Left lung (tissue), 10 donors: ENCODE measurements around the gene SLC27A1. TPM values are rescaled to one million over a fixed set of nuclear protein-coding genes. Genes with fewer than 3 reads are reported as not detected.
"Not testable (repeated sequence)": the region's sequence is repeated elsewhere in the genome, so short reads cannot be mapped to it uniquely, and the experiment has no call there.

Source experiments
- ATAC-seq: fragments of 200-7000 bp; cut with Tn5 transposase; one replicate; pipeline ENCODE4 v1.9.1; 2020; ENCODE audit warnings: moderate library complexity
- DNase-seq, 4 donors: peaks; one replicate each; pipeline ENCODE4 v3.0.0-alpha.2; 2013 to 2020
- H3K27ac ChIP-seq, 2 donors: fragments of 200-600 bp; sonication (generic) in 1 of 2; one replicate each; pipeline versions ENCODE4 v1.5.0 to v1.8.0; 2020 to 2021
- H3K27me3 ChIP-seq, 2 donors: fragments of 200-600 bp; sonication (generic) in 1 of 2; one replicate each; pipeline versions ENCODE4 v1.5.0 to v1.8.0; 2020 to 2021
- H3K36me3 ChIP-seq, 2 donors: fragments of 200-600 bp; sonication (generic) in 1 of 2; one replicate each; pipeline versions ENCODE4 v1.5.0 to v1.8.0; 2020 to 2021
- H3K4me1 ChIP-seq, 2 donors: fragments of 200-600 bp; one replicate each; pipeline ENCODE4 v1.8.0; 2021
- H3K4me3 ChIP-seq, 2 donors: fragments of 200-600 bp; sonication (generic) in 1 of 2; one replicate each; pipeline versions ENCODE4 v1.5.0 to v1.8.0; 2020 to 2021; ENCODE audit warnings: mild to moderate bottlenecking in 1 of 2
- H3K9me3 ChIP-seq, 2 donors: fragments of 200-600 bp; sonication (generic) in 1 of 2; one replicate each; pipeline versions ENCODE4 v1.5.0 to v1.8.0; 2020 to 2021
- CTCF ChIP-seq, 2 donors: fragments of 200-600 bp; sonication (generic) in 1 of 2; IDR thresholded peaks; one replicate each; pipeline versions ENCODE4 v1.5.0 to v1.8.0; 2021; ENCODE audit warnings: antibody characterized with exemption in 2 of 2
- intact Hi-C, 2 donors: fragments of 100-400 bp; cut with DNase I; formaldehyde crosslinking; loops; one replicate each; pipeline versions ENCODE4 v1.11.2 to v1.14.2; 2022
- polyA plus RNA-seq, 6 donors: library from polyadenylated mRNA; unstranded; fragments of 120-200 nt; gene quantifications; one replicate each; pipeline ENCODE4 v1.2.1, GENCODE V29; 2013; ENCODE audit not compliant: insufficient read length in 6 of 6
- total RNA-seq, 2 donors: library from RNA; stranded (reverse); fragmentation: NEBNext Ultra II Directional; extraction: Animal tissue kit (Norgen Biotek cat#: 25700); gene quantifications; one replicate each; pipeline ENCODE4 v1.2.1, GENCODE V29; 2021
- donor health status: DM: no; HTN: yes; CAD: no.
- donor health status: DM: no; HTN: no; CAD: no.

SLC27A1 gene
- total and polyA plus RNA-seq, 8 donors: 16.9 to 28.1 (median 24.1) TPM

GRCh38 chr19:17468302-17469091 lies 1.8 kb upstream of the SLC27A1 start:
- Histone ChIP-seq H3K36me3 (no peaks in the 10 kb centered on the region), H3K9me3 (no peaks in the 10 kb centered on the region), H3K27me3 (peaks cover 0 to 4% of the 10 kb centered on the region in 2 donors), H3K4me3 (peak overlapping the region; percentile 73 to 81), H3K4me1 (peaks cover 8 to 54% of the 10 kb centered on the region in 2 donors), H3K27ac (peak overlapping the region; percentile 78 to 82)
- intact Hi-C loops: no loop called here
- DNase-seq: peak in 2 of 4 donors; percentile 77 to 84
- no peak for TF ChIP-seq CTCF (IDR thresholded peaks at IDR 0.05)
- peak; percentile 14 for ATAC-seq

- Histone ChIP-seq H3K27ac (peak overlapping the region; percentile 78 to 82), H3K36me3 (no peaks in the 10 kb centered on the region), H3K4me3 (peak overlapping the region; percentile 73 to 81), H3K9me3 (no peaks in the 10 kb centered on the region), H3K4me1 (peaks cover 8 to 56% of the 10 kb centered on the region in 2 donors), H3K27me3 (peaks cover 0 to 4% of the 10 kb centered on the region in 2 donors)
- intact Hi-C loops: no loop called here
- ATAC-seq (peak; percentile 0), DNase-seq (no peak)
- TF ChIP-seq CTCF (IDR thresholded peaks at IDR 0.05): no peak
These were observed 1.2 kb upstream of the SLC27A1 start for GRCh38 chr19:17469092-17469480.

- Histone ChIP-seq H3K4me3 (peak overlapping the region; percentile 73 to 81), H3K9me3 (no peaks in the 10 kb centered on the region), H3K27ac (peak overlapping the region; percentile 78 to 82), H3K36me3 (no peaks in the 10 kb centered on the region), H3K4me1 (peaks cover 8 to 56% of the 10 kb centered on the region in 2 donors), H3K27me3 (peaks cover 0 to 4% of the 10 kb centered on the region in 2 donors)
- TF ChIP-seq CTCF (IDR thresholded peaks at IDR 0.05): no peak
- ATAC-seq (peak; percentile 83), DNase-seq (peak; percentile 92 to 97 (median 96))
- intact Hi-C loops: no loop called here
These were observed 750 bp upstream of the SLC27A1 start for GRCh38 chr19:17469481-17470067.

GRCh38 chr19:17471410-17472125 lies 1.2 kb downstream of the SLC27A1 start:
- Histone ChIP-seq H3K36me3 (no peaks in the 10 kb centered on the region), H3K4me3 (peak overlapping the region; percentile 73 to 81), H3K27ac (no peak overlapping the region), H3K9me3 (no peaks in the 10 kb centered on the region), H3K4me1 (peaks cover 18 to 66% of the 10 kb centered on the region in 2 donors), H3K27me3 (peaks cover 0 to 4% of the 10 kb centered on the region in 2 donors)
- DNase-seq (no peak), ATAC-seq (no peak)
- TF ChIP-seq CTCF (IDR thresholded peaks at IDR 0.05): no peak
- intact Hi-C loops: no loop called here

DNA sequence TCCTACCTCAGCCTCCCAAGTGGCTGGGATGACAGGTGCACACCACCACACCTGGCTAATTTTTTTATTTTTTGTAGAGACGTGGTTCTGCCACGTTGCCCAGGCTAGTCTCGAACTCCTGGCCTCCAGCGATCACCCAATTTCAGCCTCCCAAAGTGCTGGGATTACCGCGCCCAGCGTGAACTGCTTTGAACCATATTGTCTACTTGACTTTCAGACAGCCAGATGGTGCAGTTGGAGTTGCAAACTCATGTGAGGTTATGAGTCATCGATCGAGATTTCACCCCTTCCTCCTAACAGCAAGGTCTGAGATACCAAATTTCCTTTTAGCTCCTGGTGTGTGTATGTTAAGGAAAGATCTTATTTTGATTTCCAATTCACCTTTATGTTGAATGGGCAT lies 2.7 kb downstream of the SLC27A1 start:
- peak overlapping the region in 1 of 2 donors; percentile 53 for H3K27ac ChIP-seq
- intact Hi-C loops: no loop called here
- H3K9me3 ChIP-seq: no peaks in the 10 kb centered on the region
- ATAC-seq: no peak
- H3K4me3 ChIP-seq: no peak overlapping the region
- no peak for TF ChIP-seq CTCF (IDR thresholded peaks at IDR 0.05)
- peaks cover 18 to 60% of the 10 kb centered on the region in 2 donors for H3K4me1 ChIP-seq
- DNase-seq: no peak
- no peaks in the 10 kb centered on the region for H3K36me3 ChIP-seq
- peaks cover 0 to 4% of the 10 kb centered on the region in 2 donors for H3K27me3 ChIP-seq

GRCh38 chr19:17475011-17475540 lies 4.8 kb downstream of the SLC27A1 start:
- H3K36me3 ChIP-seq, H3K4me3 ChIP-seq, DNase-seq, H3K9me3 ChIP-seq, intact Hi-C loops, H3K27me3 ChIP-seq, ATAC-seq: not testable (repeated sequence)
- Histone ChIP-seq H3K4me1 (peaks cover 15 to 46% of the 10 kb centered on the region in 2 donors), H3K27ac (peak overlapping the region; percentile 33 to 68)
